Lower leg skin (tissue), 3 donors: ENCODE measurements around the gene PROX1.

Experiments
- POLR2A ChIP-seq, 2 donors: fragments of 450-650 bp; IDR thresholded peaks; one replicate each; pipeline ENCODE4 v1.6.1; 2016 to 2017; ENCODE audit warnings: antibody characterized with exemption in 2 of 2, mild to moderate bottlenecking in 1 of 2, moderate library complexity in 1 of 2
- TF ChIP-seq, protein P1 (sequence below), 3 donors: fragments of 450-650 bp; IDR thresholded peaks; one replicate each; pipeline ENCODE4 v1.5.1; 2016; ENCODE audit warnings: antibody characterized with exemption in 3 of 3, mild to moderate bottlenecking in 3 of 3, moderate library complexity in 2 of 3

DNA sequence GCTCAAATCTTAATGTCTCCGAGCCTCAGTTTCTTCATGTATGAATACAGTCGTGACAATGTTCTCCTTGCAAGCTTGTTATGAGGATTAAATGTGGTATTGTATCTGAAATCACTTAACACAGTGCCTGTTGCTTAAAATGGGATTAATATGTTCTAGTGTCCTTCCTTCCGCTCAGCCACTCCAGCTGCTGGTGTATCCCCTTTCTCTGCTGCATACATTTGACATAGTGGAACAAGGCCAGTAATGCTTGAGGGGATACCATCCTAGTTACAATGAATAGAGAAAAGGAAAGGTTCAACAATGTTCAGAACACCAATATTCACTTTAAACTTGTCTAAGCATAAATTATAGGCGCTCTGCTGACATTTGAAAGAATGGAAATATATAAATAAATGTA lies 64.0 kb downstream of the PROX1 start:
- TF ChIP-seq, protein P1, sequence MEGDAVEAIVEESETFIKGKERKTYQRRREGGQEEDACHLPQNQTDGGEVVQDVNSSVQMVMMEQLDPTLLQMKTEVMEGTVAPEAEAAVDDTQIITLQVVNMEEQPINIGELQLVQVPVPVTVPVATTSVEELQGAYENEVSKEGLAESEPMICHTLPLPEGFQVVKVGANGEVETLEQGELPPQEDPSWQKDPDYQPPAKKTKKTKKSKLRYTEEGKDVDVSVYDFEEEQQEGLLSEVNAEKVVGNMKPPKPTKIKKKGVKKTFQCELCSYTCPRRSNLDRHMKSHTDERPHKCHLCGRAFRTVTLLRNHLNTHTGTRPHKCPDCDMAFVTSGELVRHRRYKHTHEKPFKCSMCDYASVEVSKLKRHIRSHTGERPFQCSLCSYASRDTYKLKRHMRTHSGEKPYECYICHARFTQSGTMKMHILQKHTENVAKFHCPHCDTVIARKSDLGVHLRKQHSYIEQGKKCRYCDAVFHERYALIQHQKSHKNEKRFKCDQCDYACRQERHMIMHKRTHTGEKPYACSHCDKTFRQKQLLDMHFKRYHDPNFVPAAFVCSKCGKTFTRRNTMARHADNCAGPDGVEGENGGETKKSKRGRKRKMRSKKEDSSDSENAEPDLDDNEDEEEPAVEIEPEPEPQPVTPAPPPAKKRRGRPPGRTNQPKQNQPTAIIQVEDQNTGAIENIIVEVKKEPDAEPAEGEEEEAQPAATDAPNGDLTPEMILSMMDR (IDR thresholded peaks at IDR 0.05), result no peak
- TF ChIP-seq POLR2A (IDR thresholded peaks at IDR 0.05), result no peak
